COR-L47 (cell line): ENCODE measurements around the gene SRY.
A peak's percentile ranks its signal among the peaks of the same experiment; 100 is the strongest.
"Not testable (repeated sequence)": the region's sequence is repeated elsewhere in the genome, so short reads cannot be mapped to it uniquely, and the experiment has no call there.

ENCODE experiments used
- DNase-seq: peaks from one replicate; lab custom pipeline; 2025; lab: John Stamatoyannopoulos, UW

Gene SRY

DNA sequence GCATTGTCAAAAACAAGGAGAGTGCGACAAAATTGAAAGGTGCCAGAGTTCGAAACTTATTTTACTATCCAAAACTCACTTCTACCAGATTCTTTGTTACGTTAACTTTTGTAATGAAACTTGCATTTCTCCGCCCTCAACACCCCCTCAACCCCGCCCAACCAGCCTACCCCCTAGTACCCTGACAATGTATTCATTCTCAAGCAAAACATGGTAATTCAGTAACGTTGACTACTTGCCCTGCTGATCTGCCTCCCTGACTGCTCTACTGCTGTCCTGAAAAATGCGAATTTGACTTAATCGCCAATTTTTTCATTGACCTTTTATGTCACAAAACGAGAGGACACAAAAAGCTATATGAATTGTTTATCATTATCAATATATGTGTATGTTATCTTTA, at the start of gene SRY:
Gene SRY (minus strand): TSS at position 83 of the 400 bp plus-strand sequence. CDS start 79 bp downstream, at position 4.
- DNase-seq: no peak

- no peak for DNase-seq
These were observed 49.6 kb upstream of the SRY start for GRCh38 chrY:2837078-2837477.

- no peak for DNase-seq
These were observed 47.7 kb upstream of the SRY start for GRCh38 chrY:2835230-2835629.

DNA sequence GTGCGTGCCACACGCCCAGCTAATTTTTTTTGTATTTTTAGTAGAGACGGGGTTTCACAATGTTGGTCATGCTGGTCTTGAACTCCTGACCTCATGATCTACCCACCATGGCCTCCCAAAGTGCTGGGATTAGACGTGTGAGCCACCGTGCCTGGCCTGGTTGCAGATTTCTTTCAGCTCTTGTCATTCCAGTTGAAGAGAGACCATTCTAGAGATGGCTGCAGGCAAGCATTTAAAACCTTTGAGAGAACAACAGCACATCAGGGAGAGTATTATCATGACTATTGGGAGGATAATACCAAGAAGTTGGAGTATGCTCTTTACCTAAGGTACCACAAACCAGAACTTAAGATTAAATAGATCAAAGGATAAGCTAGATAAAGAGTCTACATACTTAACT, 41.0 kb upstream of the SRY start:
- no peak for DNase-seq

DNA sequence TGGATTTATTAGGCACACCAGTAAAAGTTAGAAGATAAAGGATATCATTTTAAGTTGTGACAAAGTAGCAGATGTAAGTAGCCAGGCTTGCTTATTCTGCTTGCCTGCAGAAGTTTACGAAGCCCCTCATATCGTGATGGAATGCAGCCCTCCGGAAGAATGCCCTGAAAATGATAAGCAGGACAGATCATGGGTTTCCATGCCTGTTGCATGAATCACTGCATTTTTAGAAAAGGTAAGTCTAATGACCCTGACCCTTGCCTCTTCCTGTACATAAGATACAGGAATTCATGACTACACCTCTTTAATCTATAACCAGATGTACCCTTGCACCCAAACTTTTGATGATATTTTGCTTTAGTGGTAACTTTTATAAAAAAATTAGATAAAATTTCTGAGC, 37.0 kb upstream of the SRY start:
- no peak for DNase-seq

- DNase-seq: not testable (repeated sequence)
These were observed 29.8 kb upstream of the SRY start for GRCh38 chrY:2817146-2817896.

DNA sequence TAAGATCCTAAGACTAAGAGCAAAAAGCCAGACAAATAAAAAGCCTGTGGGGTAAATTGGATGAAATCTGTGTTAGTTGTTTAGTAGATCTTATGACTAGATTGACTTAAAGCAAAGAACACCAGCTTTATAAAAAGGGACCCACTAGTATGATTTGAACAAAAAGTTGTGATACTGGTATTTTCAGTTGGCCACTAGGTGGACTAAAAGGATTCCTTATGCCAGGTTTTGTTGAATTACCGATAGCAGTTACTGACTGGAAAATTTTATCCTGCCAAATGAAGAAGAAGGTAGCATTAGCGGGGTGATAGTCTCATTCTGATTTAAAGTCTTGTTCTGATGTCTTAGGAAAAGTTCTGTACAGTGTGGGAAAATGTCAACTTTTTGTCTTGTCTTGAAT, 12.8 kb upstream of the SRY start:
- DNase-seq: peak; percentile 15

DNA sequence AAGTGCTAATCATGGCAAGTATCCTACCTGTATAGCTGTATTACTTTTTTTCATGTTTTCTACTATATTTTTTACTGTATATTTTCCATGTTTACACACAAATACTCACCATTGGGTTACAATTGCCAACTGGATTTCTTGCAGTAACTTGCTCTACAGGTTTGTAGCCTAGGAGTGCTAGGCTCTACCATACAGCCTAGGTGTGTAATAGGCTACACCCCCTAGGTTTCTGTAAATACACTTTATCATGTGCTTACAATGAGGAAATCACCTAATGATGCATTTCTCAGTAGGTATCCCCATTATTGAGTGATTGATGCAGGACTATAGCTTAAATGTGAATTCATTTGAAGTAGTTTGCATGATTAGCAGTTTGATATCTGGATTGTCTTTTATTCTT, 10.5 kb upstream of the SRY start:
- no peak for DNase-seq

- no peak for DNase-seq
These were observed 9.6 kb upstream of the SRY start for GRCh38 chrY:2796977-2797523.

DNA sequence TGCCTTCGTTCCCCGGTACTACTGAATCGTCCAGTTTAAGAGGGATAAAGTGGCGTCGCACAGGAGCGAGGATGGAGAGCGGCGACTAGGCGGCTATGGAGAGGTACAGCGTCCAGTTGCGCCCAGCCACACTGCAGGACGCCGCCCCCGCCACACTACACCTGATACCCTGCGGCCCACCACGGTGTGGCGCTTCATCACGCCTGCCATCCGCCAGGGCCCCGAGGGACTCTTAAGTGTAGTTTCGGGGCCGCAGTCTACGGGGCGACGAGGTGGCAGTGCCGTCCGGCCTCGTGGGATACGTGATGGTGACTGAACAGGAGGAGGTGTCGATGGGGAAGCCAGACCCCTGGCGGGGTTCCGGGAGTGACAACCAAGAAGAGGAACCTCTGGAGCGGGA, 2.3 kb upstream of the SRY start:
- DNase-seq: no peak

GRCh38 chrY:2786876-2787512, 488 bp downstream of the SRY start:
- no peak for DNase-seq
